Measurements from ENCODE around the gene CEL.
A peak's percentile ranks its signal among the peaks of the same experiment; 100 is the strongest.
"Not testable (repeated sequence)": the region's sequence is repeated elsewhere in the genome, so short reads cannot be mapped to it uniquely, and the experiment has no call there.

The CEL gene

DNA sequence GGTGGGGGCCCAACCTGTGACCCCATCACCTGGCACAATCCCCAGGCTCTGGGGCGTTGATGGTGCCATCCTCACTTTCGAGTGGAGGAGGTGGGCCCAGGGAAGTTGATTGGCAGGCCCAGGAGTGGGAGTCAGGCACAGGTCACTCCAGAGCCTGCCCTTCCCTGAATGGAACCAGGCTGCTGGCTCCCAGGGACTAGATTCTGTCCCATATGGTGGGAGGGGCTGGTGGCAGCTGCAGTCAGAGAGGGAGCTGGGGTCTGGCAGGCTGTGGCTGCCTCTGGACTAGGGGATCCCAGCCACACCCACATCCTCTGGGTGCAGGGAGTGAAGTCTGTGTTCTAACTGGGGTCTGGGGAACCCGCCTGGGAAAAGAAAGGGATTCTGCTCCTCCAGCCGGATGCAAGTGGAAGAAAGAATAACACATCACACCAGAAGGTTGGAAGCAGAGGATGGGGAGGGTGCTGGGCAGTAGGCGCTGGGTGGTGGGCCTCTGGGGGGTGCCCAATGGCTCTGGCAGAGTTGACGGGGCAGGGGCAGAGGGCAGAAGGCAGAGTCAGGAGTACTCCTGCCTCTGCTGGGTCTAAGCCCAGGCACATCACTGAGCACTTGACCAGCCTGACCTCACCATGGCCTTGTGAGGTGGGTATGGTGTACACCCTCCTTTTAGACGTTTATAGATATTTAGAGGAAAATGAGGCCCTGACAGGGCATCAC, 25.8 kb downstream of the CEL start:
- DNase-seq, result no peak

DNA sequence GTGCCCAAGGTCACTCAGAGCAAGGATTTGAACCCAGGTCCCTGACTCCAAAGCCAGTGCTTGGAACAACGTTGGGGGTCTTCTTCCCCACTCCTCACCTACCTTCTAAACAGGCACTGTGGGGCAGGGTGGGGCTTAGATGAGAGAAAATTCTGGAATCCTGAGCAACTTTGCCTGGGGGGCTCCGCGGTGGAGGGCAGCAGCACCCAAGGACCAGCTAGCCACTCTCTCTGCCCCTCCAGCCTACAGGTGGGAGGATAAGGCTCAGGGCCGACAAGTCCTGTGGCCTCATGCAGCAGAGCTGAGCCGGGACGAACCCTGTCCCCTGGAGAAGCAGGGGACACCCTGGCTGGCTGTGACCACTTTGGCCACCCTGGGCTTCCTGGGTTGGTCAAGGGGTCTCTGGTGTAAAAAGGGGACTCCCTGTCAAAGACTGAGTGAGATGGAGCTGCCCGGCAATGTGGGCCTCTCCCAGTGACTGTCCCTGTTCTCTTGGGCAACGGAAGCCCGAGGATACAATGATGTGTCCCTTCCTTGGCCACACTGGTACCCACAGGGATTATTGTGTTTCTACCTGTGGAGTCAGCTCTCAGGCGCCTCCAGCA, 26.5 kb downstream of the CEL start:
- no peak for DNase-seq

DNA sequence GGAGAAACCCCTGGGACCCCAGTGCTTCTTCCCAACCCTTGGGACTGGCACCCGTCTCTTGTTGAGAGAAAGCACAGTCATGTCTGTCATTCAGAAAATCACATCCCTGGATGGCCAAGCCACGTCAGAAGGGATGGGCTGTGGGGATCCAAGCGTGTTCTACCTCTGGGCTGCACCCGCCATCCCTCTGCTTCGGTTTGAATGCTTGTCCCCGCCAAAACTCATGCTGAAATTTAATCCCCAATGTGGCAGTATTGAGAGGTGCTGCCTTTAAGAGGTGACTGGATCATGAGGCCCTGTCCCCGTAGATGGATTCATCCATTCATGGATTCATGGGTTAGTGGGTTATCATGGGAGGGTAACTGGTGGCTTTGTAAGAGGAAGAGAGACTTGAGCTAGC, 27.0 kb downstream of the CEL start:
- DNase-seq, result no peak

DNA sequence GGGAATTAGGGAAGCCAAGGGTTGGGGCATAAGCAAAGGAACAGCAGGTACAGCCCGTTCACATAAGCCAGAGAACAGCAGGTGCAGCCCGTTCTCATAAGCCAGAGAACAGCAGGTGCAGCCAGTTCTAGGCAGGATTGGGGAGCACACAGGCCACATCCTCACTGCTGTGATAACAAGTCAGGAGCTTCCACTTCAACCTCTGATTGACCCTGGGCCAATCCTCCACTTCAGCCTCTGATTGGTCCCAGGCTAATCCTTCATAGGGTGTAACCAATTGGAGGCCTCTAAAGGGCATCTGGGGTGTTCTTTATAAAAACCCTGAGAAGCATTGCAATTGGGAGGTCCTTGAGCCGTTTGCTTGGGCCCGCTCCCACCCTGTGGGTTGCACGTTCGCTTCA, 27.5 kb downstream of the CEL start:
- no peak for DNase-seq

DNA sequence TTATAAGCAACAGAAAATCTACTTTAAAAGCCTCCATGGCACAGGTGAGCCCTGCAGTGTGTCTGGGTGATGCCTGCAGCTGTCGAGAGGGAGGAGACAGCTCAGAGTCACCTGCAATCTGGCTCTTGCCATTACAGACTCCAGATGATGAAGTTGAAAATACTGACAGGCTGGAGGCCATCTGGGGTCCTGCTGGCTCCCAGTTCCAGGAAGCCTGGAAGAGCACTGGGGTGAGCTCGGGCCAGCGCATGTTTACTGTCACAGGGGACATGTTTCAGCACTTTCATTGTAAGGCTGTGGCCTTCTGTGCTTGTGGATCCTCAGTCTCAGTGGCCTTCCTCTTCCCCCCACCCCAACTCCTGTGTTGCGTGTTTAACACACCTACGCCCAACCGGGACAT, 28.4 kb downstream of the CEL start:
- DNase-seq, result no peak

DNA sequence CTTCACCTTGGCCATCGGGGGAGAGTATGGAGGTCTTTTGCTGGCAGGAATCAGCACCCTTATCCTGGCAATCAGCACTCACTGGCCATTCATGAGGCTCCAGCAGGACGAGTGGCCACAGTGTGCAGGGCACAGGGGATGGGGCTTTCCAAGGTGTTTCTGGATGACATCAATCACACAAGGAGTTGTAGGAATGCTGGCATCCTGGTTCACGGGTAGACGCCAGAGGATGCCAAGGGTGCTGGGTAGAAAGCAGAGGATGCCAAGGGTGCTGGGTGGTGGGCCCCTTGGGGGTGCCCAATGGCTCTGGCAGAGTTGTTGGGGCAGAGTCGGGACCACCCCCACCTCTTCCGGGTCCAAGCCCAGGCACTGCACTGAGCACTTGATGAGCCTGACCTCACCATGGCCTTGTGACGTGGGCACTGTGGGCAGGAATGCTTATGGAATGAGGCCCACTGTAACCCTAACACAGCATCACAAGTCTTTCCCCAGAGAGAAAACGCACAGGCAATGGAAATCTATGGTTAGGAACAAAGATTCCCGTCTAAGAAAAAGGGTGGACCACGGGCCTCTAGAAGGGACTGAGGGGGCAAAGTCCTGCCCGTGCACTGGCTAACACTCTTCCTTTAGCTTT, 29.1 kb downstream of the CEL start:
- no peak for DNase-seq

DNA sequence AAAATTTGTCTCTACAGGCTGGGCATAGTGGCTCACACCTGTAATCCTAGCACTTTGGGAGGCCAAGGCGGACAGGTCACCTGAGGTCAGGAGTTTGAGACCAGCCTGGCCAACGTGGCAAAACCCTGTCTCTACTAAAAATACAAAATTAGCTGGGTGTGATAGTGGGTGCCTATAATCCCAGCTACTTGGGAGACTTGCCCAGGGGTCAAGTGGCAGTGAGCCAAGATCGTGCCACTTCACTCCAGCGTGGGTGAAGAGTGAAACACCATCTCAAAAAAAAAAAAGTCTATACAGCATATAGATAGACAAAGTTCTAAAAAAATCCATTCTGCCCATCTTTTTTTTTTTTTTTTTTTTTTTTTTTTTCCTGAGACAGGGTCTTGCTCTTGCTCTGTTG, 32.6 kb downstream of the CEL start:
- not testable (repeated sequence) for DNase-seq

DNA sequence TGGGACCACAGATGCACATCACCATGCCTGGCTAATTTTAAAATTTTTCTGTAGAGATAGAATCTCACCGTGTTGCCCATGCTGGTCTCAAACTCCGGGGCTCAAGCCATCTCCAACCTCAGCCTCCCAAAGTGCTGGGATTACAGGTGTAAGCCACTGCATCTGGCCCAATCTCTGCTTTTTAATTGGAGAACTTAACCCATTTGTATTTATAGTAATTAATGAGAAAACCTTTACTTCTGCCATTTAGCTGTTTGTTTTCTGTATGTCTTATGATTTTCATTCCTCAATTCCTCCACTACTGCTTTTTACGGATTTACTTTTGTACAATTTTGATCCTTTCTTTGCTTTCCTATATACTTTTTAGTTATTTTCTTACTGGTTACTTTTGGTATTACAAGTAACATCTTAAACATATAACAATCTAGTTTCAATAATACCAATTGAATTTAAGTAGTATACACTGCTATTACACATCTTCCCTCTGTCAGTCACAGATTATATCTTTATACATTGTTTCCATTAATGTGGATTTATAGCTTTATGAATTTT, 33.1 kb downstream of the CEL start:
- no peak for DNase-seq

DNA sequence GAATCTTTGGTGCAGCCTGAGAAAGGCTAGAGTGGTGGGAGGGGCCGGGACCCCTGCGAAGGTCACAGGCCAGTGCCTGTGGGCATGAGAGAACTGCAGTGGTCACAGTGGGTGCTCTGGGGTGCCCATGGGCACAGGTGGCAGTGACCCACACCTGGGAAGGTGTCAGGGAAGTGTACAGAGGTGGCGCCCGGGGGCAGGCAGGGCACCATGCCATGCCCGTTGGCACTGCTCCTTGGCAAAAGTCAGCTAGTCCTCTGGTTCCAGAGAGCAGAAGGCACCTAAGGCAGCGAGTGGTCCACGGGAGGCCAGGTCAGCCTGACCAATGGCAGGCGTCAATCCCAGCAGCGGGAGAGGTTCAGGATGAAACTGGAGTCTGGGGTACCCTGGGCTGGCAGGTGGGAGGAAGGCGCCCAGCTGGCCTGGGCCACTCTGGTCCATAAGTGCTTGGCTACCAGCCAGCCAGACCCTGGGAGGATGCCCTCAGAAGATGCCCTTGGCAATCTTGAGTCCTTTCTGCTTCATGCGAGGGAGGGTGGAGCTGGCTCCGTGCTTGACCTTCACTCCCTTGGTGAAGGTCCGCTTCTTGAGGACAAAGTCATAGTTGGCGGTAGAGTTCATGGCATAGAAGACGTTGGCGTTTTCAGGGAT, 36.4 kb downstream of the CEL start:
- no peak for DNase-seq

DNA sequence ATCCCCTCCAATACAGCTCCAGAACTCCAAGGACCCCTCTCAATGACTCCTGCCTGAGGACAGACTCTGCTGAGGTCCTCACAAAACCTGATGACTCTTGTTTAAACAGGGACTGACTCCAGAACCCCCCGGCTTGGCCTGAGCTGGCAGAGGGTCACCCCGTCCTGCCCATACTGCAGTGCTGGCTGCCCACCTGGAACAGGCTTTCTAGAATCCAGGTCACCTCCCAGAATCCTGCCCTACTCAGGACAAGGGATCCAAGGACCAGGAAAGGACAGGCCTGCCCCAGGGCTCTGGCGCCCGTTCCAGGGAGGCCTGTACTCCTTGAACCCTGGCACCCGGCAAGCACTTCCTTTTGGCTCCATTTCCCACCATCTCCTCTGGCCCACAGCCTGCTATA, 37.1 kb downstream of the CEL start:
- no peak for DNase-seq

DNA sequence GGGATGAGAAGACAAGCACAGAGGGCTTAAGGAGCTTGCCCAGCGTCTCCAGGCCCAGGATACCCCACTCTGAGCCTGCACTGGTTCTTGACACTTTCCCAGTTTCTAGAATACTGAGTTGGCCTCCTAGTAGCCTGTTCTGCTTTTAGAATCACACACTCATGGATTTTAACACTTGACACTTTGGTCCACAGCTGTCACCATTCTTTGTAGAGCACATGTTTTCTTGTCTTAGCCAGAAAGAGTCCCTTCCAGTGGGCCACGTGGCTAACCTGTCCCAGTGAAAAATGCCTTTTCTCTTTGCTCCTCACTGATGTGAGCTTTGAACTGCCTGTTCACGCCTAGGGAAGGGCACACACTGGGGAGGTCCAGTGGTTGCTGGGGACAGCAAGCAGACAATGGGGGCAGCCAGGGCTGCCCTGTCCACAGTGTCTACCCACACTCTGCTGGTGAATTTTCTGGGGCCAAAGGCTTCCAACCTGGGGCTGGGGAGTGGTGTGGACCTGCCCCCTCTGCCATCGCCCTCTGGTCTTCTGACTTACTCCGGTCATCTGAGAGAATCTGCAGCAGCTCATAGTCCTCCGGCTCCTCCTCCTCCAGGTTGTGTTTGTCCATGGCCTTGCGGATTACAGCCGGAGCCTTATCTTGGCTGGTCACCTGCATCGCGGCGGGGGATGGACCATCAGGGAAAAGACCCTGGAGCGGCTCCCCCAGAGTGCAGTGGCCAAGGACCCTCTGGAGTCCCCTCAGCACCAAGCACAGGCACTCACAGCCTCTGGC, 38.1 kb downstream of the CEL start:
- DNase-seq, result no peak

DNA sequence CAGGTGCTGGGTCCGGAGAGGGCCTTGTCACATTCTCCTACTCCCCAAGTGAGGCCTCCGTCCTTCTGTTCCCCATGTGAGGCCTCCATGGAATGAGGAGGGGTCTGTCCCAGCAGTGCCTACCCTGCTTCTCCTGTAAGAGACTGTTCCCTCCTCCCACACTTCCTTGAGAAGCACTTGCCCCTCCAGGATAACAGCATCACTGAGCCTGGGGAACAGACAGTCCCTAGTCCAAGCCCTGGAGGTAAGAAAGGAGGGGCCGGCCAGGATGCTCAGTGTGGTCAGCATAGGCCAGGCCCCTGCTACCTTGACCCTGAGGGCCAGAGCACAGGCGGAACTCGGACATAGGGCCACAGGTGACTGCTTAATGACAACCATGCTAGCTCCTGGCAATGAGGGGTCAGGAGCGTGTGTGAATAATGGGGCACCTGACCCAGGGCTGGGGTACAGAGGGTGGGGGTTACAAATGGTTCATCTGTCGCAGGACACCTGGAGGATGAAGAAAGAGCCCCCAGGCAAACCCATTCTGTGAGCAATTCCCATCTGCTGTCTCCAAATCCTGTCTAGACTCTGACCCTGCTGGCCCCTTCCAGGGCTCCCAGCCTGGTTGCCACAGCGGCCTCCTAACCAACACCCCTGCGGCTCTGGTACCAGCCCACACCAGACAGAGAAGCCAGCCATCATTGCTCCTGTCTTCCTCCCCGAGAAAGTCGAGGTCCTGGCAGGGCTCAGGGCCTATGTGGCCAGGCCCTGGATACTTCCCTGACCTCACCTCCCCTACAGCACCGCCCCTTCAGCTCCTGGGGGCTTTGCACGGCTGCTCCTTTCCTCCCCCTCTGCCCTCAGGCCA, 39.0 kb downstream of the CEL start:
- DNase-seq, result peak; percentile 5

DNA sequence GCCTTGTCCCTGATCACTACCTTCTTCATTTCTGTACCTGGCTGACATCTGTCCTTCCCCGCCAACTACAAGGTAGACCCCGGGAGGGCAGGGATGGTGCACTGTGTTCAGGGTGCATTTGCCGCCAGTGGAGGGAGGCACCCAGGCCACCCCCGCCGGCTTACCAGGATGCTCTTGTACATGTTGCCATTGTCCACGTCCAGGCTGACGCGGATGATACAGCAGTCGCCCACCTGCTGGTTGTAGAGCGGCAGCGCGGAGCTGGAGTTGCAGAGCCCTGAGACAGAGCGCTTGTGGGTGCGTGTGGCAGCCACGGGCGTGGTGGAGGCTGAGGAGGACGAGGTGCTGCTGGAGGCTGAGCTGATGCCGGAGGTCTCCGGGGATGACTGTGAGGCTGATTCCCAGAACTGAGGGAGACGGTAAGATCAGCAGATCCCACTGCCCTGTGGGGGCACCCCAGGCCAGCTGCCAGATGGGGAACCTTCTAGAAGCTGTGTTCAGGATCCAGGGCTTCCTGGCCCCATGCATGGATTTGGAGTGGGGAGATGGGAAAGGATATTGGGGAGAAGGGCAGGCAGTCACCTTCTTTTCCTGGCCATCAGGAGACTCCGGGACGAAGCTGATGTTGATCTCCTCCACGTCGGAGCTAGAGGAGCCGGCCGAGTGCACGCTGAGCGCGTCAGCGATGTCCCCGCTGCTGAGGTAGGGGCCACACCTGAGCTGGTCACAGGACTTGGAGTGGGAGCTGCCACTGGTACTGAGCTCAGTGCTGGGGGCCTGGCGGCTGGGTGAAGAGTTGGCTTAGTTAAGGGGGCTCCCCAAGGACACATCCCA, 39.8 kb downstream of the CEL start:
- DNase-seq, result peak; percentile 12

DNA sequence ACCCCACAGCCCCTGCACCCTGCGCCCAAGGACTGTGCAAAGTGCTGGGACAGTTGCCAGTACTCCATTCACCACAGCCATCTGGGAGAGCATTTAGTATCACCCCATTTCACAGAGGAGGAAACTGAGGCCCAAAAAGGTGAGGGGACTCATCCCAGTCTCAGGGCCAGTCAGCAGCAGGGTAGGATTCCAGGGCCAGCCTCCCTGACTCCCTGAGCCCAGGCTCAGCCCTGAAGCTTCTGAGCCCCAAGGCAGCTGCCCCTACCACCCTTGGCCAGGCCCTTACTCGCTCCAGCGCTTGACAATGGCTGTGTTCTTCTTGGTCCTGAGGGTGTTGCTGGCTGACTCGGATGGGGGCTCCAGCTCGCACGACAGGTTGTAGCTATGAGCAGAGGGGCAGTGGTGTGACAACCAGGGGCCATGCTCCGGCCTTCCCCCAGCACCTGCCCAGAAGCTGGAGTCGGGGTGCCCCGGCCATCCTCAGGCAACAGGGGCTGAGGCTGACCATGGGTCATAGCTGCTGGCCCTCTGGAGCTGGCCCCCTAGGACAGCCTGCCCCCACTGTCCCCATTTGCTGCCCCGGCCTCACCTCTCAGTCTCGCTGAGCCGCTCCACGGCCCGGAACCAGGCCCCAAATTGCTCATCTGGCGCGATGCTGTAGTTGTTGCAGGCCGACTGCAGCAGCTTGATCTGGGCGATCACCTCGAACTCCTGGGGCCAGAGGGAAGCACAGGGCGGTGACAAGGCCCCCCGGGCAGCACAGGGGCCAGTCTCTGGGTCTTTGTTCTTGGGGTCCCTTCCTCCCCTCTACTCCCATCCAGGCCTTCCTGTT, 40.6 kb downstream of the CEL start:
- DNase-seq, result peak; percentile 11

DNA sequence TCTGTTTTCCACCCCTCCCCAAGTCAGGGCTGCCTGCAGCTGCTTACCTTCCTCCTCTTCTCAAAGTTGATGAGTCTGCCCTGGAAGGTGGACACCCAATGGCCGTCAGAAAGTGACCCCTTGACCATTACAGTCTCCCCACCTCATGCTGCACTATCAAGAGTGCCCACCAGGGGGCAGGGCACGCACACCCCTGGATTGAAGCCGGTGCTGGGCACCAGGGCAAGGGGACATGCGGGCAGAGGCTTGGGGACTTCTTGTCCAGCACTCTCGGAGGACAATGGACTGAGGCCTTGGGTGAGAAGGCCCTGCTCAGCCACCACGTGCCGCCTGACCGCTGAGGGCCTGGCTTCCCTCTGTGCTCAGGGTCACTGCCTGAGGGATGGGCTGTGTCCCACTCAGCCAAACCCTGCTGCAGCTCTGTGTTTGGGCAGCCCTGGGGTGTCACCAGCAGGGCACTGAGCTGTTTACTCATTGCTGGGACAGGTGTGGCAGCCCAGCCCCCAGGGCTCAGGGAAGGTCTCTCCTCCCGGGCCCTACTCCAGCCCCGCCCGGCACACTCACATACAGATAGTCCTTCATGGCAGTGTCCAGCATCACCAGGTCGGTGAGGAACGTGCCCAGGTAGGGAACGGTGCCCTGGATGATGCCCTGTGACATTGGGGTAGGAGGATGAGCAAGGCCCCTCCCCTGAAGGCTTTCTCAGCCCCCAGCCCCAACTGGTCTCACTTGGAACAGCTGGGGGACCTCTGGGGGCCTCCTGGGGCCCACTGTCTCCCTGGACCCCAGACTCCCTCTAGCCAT, 41.6 kb downstream of the CEL start:
- DNase-seq, result peak; percentile 60

DNA sequence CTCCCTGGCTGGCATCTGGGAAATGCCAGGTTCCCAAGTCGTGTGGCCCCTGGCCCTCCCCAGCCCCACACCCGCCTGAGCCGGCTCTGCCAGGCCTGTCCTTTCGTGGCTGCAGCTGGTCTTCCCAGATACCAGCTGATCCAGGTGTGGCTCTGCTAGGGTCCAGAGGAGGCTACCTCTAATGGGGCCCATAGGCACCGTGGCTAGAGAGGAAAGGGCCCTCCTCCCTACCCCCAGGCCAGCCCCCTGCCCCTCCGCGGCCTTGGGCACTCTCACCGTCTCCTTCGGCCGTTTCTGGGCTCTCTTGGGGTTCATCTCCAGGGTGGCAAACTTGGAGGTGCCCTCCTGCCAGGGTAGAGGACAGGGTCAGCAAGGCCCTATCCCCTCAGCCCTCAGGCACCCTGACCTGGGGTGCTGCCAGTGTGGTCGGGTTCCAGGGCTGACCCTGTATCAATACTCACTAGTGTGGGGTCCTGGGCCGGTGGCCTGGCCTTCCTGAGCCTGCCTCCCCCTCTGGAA, 42.3 kb downstream of the CEL start:
- DNase-seq, result peak; percentile 11

DNA sequence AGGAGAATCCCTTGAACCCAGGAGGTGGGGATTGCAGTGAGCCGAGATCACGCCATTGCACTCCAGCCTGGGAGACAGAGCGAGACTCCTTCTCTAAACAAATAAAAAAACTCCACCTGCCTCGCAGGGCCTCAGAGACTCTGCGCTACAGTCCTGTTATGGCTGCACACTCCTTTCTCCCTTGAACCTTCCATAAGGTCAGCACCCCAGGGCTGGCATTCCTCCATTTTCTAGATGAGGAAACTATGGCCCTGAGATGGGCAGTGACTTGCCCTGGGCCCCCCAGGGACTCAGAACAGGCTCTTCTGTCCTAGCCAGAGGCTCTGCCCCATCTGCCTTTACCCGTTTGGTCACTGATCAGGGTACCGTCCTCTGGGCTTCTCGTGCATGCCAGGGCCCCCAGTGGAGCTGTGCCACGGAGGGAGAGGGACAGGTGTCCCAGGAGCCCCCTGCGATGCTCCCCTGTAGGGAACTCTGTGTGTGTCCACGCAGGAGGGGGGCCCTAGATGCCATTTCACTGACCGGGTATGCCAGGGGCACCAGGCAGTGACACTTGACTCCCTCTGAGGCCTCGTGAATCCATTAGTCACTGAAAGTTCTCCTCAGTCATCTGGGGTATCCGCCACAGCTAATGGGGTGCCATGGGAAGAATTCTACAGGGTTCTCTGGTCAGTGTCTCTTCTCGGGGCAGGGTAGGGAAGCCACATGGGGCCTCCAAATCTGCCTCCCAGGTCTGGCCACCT, 43.1 kb downstream of the CEL start:
- peak; percentile 9 for DNase-seq

DNA sequence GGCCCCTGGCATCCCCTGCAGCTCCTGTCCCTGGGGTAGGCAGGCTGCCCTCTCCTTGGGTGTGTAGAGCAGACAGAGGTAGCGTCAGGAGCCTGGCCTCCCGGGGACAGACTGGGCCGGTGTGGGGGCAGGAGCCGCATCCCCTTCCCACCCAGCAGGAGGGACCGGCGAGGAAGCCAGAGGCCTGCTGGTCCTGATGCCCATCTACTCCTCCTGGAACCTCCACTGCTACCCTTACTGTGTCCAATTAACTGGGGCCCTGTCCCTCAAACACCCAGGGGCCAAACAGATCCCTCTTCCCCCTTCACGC, 43.6 kb downstream of the CEL start:
- peak; percentile 9 for DNase-seq

Data from activated CD8-positive, alpha-beta memory T cell treated with anti-CD3 and anti-CD28 coated beads, Interleukin-2, amount 50 U/mL, for 4 hours (primary cell).